GM21723 (cell line): Measurements from ENCODE around the gene OR5AN1.

Experiments
- ATAC-seq: cut with Tn5 transposase; IDR thresholded peaks from one replicate; pipeline ENCODE4 v1.9.1; 2021; ENCODE audit warnings: mild to moderate bottlenecking, moderate library complexity; ENCODE audit not compliant: unreplicated experiment

Gene OR5AN1

DNA sequence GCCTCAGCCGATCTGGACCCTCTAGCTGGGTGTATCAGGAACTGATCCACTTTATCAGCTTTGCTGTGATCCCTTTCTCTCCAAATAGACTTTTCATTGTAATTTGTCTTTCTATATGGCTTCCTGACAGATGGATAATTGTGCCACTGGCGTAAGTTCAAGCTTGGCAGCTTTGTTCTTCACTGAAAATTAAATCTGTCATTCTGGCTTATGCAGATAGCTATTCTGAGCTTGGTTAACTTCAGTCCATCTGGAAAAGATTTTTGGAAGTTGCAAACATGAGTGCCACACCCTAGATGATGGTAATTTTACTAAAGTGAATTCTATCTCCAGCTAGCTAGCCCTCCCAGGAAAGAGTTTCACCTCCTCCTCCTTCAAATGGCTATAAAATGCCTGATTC lies 59.5 kb downstream of the OR5AN1 start:
- no peak for ATAC-seq
